DMS 273 (cell line): Measurements from ENCODE around the gene EFNB3.

Experiments
- DNase-seq: peaks from one replicate; lab custom pipeline; 2025; ENCODE audit not compliant: unreplicated experiment; lab: John Stamatoyannopoulos, UW

EFNB3 gene

GRCh38 chr17:7716901-7717755 lies 12.1 kb downstream of the EFNB3 start, which contains the start of gene DNAH2:
Gene DNAH2 (plus strand): TSS chr17:7717744. CDS start chr17:7719735, 1,991 bp downstream.
- DNase-seq: peak; percentile 95

- DNase-seq: peak; percentile 83
Observed at GRCh38 chr17:7717756-7718350, 12.9 kb downstream of the EFNB3 start.

- no peak for DNase-seq
Observed at GRCh38 chr17:7719661-7720060, 14.7 kb downstream of the EFNB3 start.

- DNase-seq: peak; percentile 83
Observed at GRCh38 chr17:7720125-7720524, 15.1 kb downstream of the EFNB3 start.

GRCh38 chr17:7721612-7722011 lies 16.6 kb downstream of the EFNB3 start:
- DNase-seq: no peak

- DNase-seq: no peak
Observed at GRCh38 chr17:7727886-7728285, 22.9 kb downstream of the EFNB3 start.

- no peak for DNase-seq
Observed at GRCh38 chr17:7729816-7730215, 24.8 kb downstream of the EFNB3 start.

GRCh38 chr17:7732981-7733539 lies 28.1 kb downstream of the EFNB3 start:
- DNase-seq: no peak

GRCh38 chr17:7737601-7738000 lies 32.6 kb downstream of the EFNB3 start:
- DNase-seq: no peak

- DNase-seq: no peak
Observed at GRCh38 chr17:7739746-7740145, 34.7 kb downstream of the EFNB3 start.

GRCh38 chr17:7740481-7741001 lies 35.5 kb downstream of the EFNB3 start:
- peak; percentile 30 for DNase-seq

GRCh38 chr17:7742729-7743128 lies 37.7 kb downstream of the EFNB3 start:
- DNase-seq: no peak

GRCh38 chr17:7744416-7744815 lies 39.4 kb downstream of the EFNB3 start:
- no peak for DNase-seq

- DNase-seq: no peak
Observed at GRCh38 chr17:7745748-7746470, 40.9 kb downstream of the EFNB3 start.

GRCh38 chr17:7747635-7748071 lies 42.7 kb downstream of the EFNB3 start:
- DNase-seq: no peak

GRCh38 chr17:7748076-7748775 lies 43.2 kb downstream of the EFNB3 start:
- peak; percentile 12 for DNase-seq

- no peak for DNase-seq
Observed at GRCh38 chr17:7750321-7750821, 45.4 kb downstream of the EFNB3 start.

- no peak for DNase-seq
Observed at GRCh38 chr17:7754656-7755055, 49.7 kb downstream of the EFNB3 start.

GRCh38 chr17:7755095-7755890 lies 50.3 kb downstream of the EFNB3 start:
- no peak for DNase-seq

- no peak for DNase-seq
Observed at GRCh38 chr17:7756968-7757367, 52.0 kb downstream of the EFNB3 start.
